Measurements from ENCODE around the gene DCST2.

GRCh38 chr1:155064111-155064831 is 30.7 kb upstream of the DCST2 start:
- TF ChIP-seq CBX2 (IDR thresholded peaks at IDR 0.05; ENCODE audit: insufficient read depth, low read length, poor library complexity, severe bottlenecking) (no peak), LCOR (CRISPR knock-in tag; IDR thresholded peaks at IDR 0.05) (no peak), GTF2F1 (IDR thresholded peaks at IDR 0.05; ENCODE audit: low read depth, low read length) (no peak), ARID2 (IDR thresholded peaks at IDR 0.05) (no peak)

Data from K562 (cell line).